Testis (tissue), 3 donors: Measurements from ENCODE around the gene ZC3H7A. TPM values are rescaled to one million over a fixed set of nuclear protein-coding genes. Genes with fewer than 3 reads are reported as not detected.
"Not testable (repeated sequence)": the region's sequence is repeated elsewhere in the genome, so short reads cannot be mapped to it uniquely, and the experiment has no call there.

Experiments used
- DNase-seq: peaks from one replicate; pipeline ENCODE4 v3.0.0-alpha.2; 2019
- H3K27ac ChIP-seq, 2 donors: fragments of 200-600 bp; sonication (generic); one replicate each; pipeline ENCODE4 v1.5.1; 2019
- H3K27me3 ChIP-seq: fragments of 200-600 bp; sonication (generic); one replicate; pipeline ENCODE4 v1.5.1; 2019
- H3K36me3 ChIP-seq: fragments of 200-600 bp; sonication (generic); one replicate; pipeline ENCODE4 v1.5.1; 2017; ENCODE audit warnings: low read depth; ENCODE audit errors: missing control alignments
- H3K4me1 ChIP-seq: fragments of 200-600 bp; sonication (generic); one replicate; pipeline ENCODE4 v1.5.1; 2019
- H3K4me3 ChIP-seq, 2 donors: fragments of 200-600 bp; sonication (generic); one replicate each; pipeline ENCODE4 v1.5.1; 2017 to 2019
- H3K9me3 ChIP-seq: fragments of 200-600 bp; sonication (generic); one replicate; pipeline ENCODE4 v1.5.1; 2017
- POLR2A ChIP-seq: fragments of 450-650 bp; IDR thresholded peaks from one replicate; pipeline ENCODE4 v1.6.1; 2017; ENCODE audit warnings: antibody characterized with exemption, mild to moderate bottlenecking, moderate library complexity
- WGBS, 2 donors: methylation state at CpG; one replicate each; pipeline ENCODE4 v1.1.5; 2018; 5-methylcytosine and 5-hydroxymethylcytosine counted together
- intact Hi-C: fragments of 100-400 bp; cut with DNase I; formaldehyde crosslinking; loops from one replicate; pipeline ENCODE4 v1.15.1; 2023; ENCODE audit warnings: low total_unique reads
- polyA plus RNA-seq: library from polyadenylated mRNA; stranded (reverse); fragments of 350-450 nt; fragmentation: Illumina TruSeq; extraction: RNeasy Lipid Tissue Mini Kit (QIAGEN cat#74804); gene quantifications from one replicate; pipeline ENCODE4 v1.2.3, GENCODE V29; 2014; ENCODE audit warnings: low read depth, low replicate concordance; ENCODE audit not compliant: insufficient read depth
- total RNA-seq, 2 donors: library from RNA; depleted of rRNA; stranded (reverse); fragments of >200 nt; gene quantifications; one replicate each; pipeline ENCODE4 v1.2.3, GENCODE V29; 2016
- TF ChIP-seq, protein P1 (sequence below), 3 experiments: fragments of 450-650 bp in 2 of 3; fragments of 200-600 bp in 1 of 3; sonication (generic) in 1 of 3; IDR thresholded peaks; one replicate each; pipeline ENCODE4 v1.5.1; 2016 to 2019; ENCODE audit warnings: antibody characterized with exemption in 3 of 3, mild to moderate bottlenecking in 2 of 3, moderate library complexity in 1 of 3

The ZC3H7A gene
- total and polyA plus RNA-seq, 3 donors from 2014 or later = 24.6 to 48.8 (median 41.4) TPM

GRCh38 chr16:11833951-11834695 is 37.1 kb upstream of the ZC3H7A start:
- DNase-seq = no peak
- Histone ChIP-seq H3K27ac (no peak overlapping the region), H3K27me3 (no peaks in the 10 kb centered on the region), H3K36me3 (no peaks in the 10 kb centered on the region), H3K4me1 (no peaks in the 10 kb centered on the region), H3K4me3 (no peak overlapping the region), H3K9me3 (no peaks in the 10 kb centered on the region)
- intact Hi-C loops = no loop called here
- 62 to 68% methylated on average over 6 of the region's 6 CpGs for WGBS, 2 donors
- no peak for TF ChIP-seq POLR2A
- TF ChIP-seq, protein P1, sequence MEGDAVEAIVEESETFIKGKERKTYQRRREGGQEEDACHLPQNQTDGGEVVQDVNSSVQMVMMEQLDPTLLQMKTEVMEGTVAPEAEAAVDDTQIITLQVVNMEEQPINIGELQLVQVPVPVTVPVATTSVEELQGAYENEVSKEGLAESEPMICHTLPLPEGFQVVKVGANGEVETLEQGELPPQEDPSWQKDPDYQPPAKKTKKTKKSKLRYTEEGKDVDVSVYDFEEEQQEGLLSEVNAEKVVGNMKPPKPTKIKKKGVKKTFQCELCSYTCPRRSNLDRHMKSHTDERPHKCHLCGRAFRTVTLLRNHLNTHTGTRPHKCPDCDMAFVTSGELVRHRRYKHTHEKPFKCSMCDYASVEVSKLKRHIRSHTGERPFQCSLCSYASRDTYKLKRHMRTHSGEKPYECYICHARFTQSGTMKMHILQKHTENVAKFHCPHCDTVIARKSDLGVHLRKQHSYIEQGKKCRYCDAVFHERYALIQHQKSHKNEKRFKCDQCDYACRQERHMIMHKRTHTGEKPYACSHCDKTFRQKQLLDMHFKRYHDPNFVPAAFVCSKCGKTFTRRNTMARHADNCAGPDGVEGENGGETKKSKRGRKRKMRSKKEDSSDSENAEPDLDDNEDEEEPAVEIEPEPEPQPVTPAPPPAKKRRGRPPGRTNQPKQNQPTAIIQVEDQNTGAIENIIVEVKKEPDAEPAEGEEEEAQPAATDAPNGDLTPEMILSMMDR (IDR thresholded peaks at IDR 0.05) = no peak

DNA sequence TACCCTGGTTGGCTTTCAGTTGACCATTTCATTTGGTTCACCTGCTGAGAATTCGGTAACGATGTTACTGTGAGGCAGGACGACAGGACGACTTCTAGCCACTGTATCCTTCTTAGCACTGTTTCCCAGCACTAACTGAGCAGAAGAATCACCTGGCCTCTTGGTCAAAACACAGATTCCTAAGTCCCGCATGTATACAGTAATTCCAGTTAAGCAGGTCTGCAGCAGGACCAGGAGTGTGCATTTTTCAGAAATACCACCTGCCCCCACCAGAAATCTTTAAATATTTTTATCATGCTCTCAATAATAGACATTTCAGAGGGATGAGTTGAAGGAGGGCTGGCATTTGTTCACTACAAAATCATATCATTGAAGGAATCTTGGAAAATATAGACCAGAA is 31.6 kb upstream of the ZC3H7A start:
- no peak for DNase-seq
- no peak overlapping the region for H3K4me3 ChIP-seq
- no peaks in the 10 kb centered on the region for H3K36me3 ChIP-seq
- H3K4me1 ChIP-seq = no peaks in the 10 kb centered on the region
- H3K27ac ChIP-seq = no peak overlapping the region
- intact Hi-C loops = no loop called here
- H3K9me3 ChIP-seq = no peaks in the 10 kb centered on the region
- TF ChIP-seq POLR2A = no peak
- TF ChIP-seq, protein P1 (IDR thresholded peaks at IDR 0.05) = no peak
- H3K27me3 ChIP-seq = no peaks in the 10 kb centered on the region
- WGBS, 2 donors = 75 to 82% methylated on average over 5 of the region's 5 CpGs

- 88 to 97% methylated on average over 13 of the region's 13 CpGs for WGBS, 2 donors
- H3K27ac ChIP-seq, H3K4me3 ChIP-seq, H3K4me1 ChIP-seq, DNase-seq, H3K27me3 ChIP-seq, intact Hi-C loops, H3K9me3 ChIP-seq, H3K36me3 ChIP-seq: not testable (repeated sequence)
These were observed 28.6 kb upstream of the ZC3H7A start for GRCh38 chr16:11825520-11826165.

GRCh38 chr16:11824362-11824761 is 27.3 kb upstream of the ZC3H7A start:
- no peaks in the 10 kb centered on the region for H3K9me3 ChIP-seq
- WGBS, 2 donors = 23 to 31% methylated on average over 5 of the region's 5 CpGs
- H3K36me3 ChIP-seq = no peaks in the 10 kb centered on the region
- H3K27ac ChIP-seq = no peak overlapping the region
- H3K4me3 ChIP-seq = no peak overlapping the region
- H3K27me3 ChIP-seq = no peaks in the 10 kb centered on the region
- intact Hi-C loops = no loop called here
- peak; percentile 40 for DNase-seq
- H3K4me1 ChIP-seq = peaks cover 5% of the 10 kb centered on the region
- TF ChIP-seq POLR2A = no peak
- TF ChIP-seq, protein P1 (IDR thresholded peaks at IDR 0.05) = no peak

GRCh38 chr16:11823645-11824044 is 26.6 kb upstream of the ZC3H7A start:
- intact Hi-C loops, H3K27ac ChIP-seq: not testable (repeated sequence)
- WGBS, 2 donors = 90 to 97% methylated on average over 3 to 5 of the region's 5 CpGs

More at GRCh38 chr16:11823645-11824044, 26.6 kb upstream of the ZC3H7A start:
- not testable (repeated sequence) for H3K4me1 ChIP-seq, H3K9me3 ChIP-seq, H3K4me3 ChIP-seq, H3K27me3 ChIP-seq, H3K36me3 ChIP-seq, DNase-seq
